H1 (cell line): ENCODE results near the gene EIF2B2. TPM values are rescaled to one million over a fixed set of nuclear protein-coding genes. Genes with fewer than 3 reads are reported as not detected.

Source experiments
- CTCF ChIA-PET: fragments of 300-600 bp; sonication (Branson Sonifier 250); formaldehyde crosslinking; loops from one replicate; lab custom pipeline; 2021; ENCODE audit not compliant: partially characterized antibody; lab: Charles Lee
- POLR2A ChIA-PET: fragments of 300-600 bp; sonication (Branson Sonifier 250); formaldehyde crosslinking; loops from one replicate; lab custom pipeline; 2021; ENCODE audit warnings: inconsistent platforms; ENCODE audit not compliant: partially characterized antibody; lab: Charles Lee
- DNase-seq, 2 experiments: peaks; one replicate each; pipeline versions ENCODE4 v3.0.0 to v3.0.0-alpha.2; 2010 to 2022; ENCODE audit warnings: low spot score in 2 of 2, low read depth in 1 of 2, mixed read lengths in 1 of 2
- FAIRE-seq: peaks from 2 replicates; lab custom pipeline; 2011; peaks lifted over from hg19 to GRCh38; lab: Jason Lieb, UNC
- H2AFZ ChIP-seq: 2 replicates; pipeline ENCODE4 v1.8.1; 2012; ENCODE audit warnings: low read length, inconsistent platforms
- H2AK5ac ChIP-seq: 2 replicates; pipeline ENCODE4 v1.6.1; 2013; ENCODE audit warnings: low read depth, low read length
- H2BK120ac ChIP-seq: replicated peaks from 2 replicates; pipeline ENCODE3; 2013; ENCODE audit warnings: low read depth, low read length, inconsistent platforms
- H2BK12ac ChIP-seq: 2 replicates; pipeline ENCODE4 v1.6.1; 2013; ENCODE audit warnings: low read depth, low read length
- H2BK15ac ChIP-seq: 2 replicates; pipeline ENCODE4 v1.6.1; 2013; ENCODE audit warnings: low read length
- H2BK20ac ChIP-seq: 2 replicates; pipeline ENCODE4 v1.6.1; 2013; ENCODE audit warnings: low read length
- H2BK5ac ChIP-seq: 2 replicates; pipeline ENCODE4 v1.6.1; 2013; ENCODE audit warnings: low read depth, low read length
- H3K14ac ChIP-seq: 2 replicates; pipeline ENCODE4 v1.6.1; 2013; ENCODE audit warnings: inconsistent platforms; ENCODE audit not compliant: insufficient read length
- H3K18ac ChIP-seq: 2 replicates; pipeline ENCODE4 v1.6.1; 2013; ENCODE audit warnings: low read length; ENCODE audit errors: extremely low read depth
- H3K23ac ChIP-seq: 2 replicates; pipeline ENCODE4 v1.6.1; 2013; ENCODE audit warnings: inconsistent platforms; ENCODE audit not compliant: insufficient read length
- H3K23me2 ChIP-seq: 2 replicates; pipeline ENCODE4 v1.6.1; 2013; ENCODE audit warnings: low read depth, low read length
- H3K27ac ChIP-seq: 2 replicates; pipeline ENCODE4 v1.6.1; 2011; ENCODE audit warnings: low read depth, low read length, inconsistent platforms
- H3K27me3 ChIP-seq, 4 experiments: replicated peaks in 1 of 4; 1 replicate in 1 of 4; 2 replicates in 3 of 4; pipeline versions ENCODE4 v1.6.1 to v1.8.1; 2011 to 2013; ENCODE audit warnings: low read length in 3 of 4, mild to moderate bottlenecking in 3 of 4, inconsistent platforms in 2 of 4, mixed read lengths in 2 of 4, moderate library complexity in 1 of 4; ENCODE audit not compliant: control insufficient read depth in 3 of 4, insufficient read depth in 3 of 4; ENCODE audit errors: extremely low read depth in 1 of 4
- H3K36me3 ChIP-seq, 4 experiments: 2 replicates each; pipeline versions ENCODE4 v1.6.1 to v1.8.1; 2011 to 2013; ENCODE audit warnings: mild to moderate bottlenecking in 4 of 4, low read length in 3 of 4, moderate library complexity in 2 of 4, control low read depth in 1 of 4, inconsistent platforms in 1 of 4; ENCODE audit not compliant: insufficient read depth in 4 of 4, control insufficient read depth in 2 of 4
- H3K4ac ChIP-seq: replicated peaks from 2 replicates; pipeline ENCODE3; 2013; ENCODE audit warnings: low read length, low read depth, mixed read lengths, inconsistent platforms; ENCODE audit not compliant: insufficient read length
- H3K4me1 ChIP-seq, 4 experiments: replicated peaks in 1 of 4; 1 replicate in 1 of 4; 2 replicates in 3 of 4; pipeline versions ENCODE4 v1.6.1 to v1.8.1; 2011 to 2013; ENCODE audit warnings: low read length in 3 of 4, inconsistent platforms in 2 of 4, mixed read lengths in 1 of 4; ENCODE audit not compliant: insufficient read depth in 4 of 4, control insufficient read depth in 3 of 4
- H3K4me2 ChIP-seq, 2 experiments: 2 replicates each; pipeline versions ENCODE4 v1.6.1 to v1.8.1; 2011 to 2013; ENCODE audit warnings: low read depth in 2 of 2, low read length in 2 of 2, control low read depth in 1 of 2, inconsistent platforms in 1 of 2, mild to moderate bottlenecking in 1 of 2; ENCODE audit not compliant: insufficient read depth in 1 of 2
- H3K4me3 ChIP-seq, 4 experiments: fragments of 200-600, 300-600 bp in 1 of 4; sonication (generic), shearing (Covaris generic), sonication (Bioruptor Twin) in 1 of 4; 2 replicates each; pipeline versions ENCODE4 v1.5.1 to v1.8.1; 2011 to 2016; ENCODE audit warnings: low read length in 4 of 4, low read depth in 3 of 4, control low read depth in 2 of 4, inconsistent platforms in 2 of 4, mild to moderate bottlenecking in 2 of 4, mixed read lengths in 1 of 4, moderate library complexity in 1 of 4; ENCODE audit not compliant: insufficient read depth in 2 of 4; ENCODE audit errors: extremely low read depth in 1 of 4
- H3K56ac ChIP-seq: replicated peaks from 2 replicates; pipeline ENCODE3; 2013; ENCODE audit warnings: low read depth, mild to moderate bottlenecking, mixed read lengths, low read length, inconsistent platforms; ENCODE audit not compliant: insufficient read length
- H3K79me1 ChIP-seq: 2 replicates; pipeline ENCODE4 v1.6.1; 2013; ENCODE audit warnings: low read depth, low read length, control low read depth
- H3K79me2 ChIP-seq, 2 experiments: 2 replicates each; pipeline versions ENCODE4 v1.6.1 to v1.8.1; 2012 to 2013; ENCODE audit warnings: low read length in 2 of 2, mild to moderate bottlenecking in 2 of 2, inconsistent platforms in 1 of 2; ENCODE audit not compliant: insufficient read depth in 2 of 2, control insufficient read depth in 1 of 2
- H3K9ac ChIP-seq, 4 experiments: replicated peaks in 1 of 4; 1 replicate in 1 of 4; 2 replicates in 3 of 4; pipeline versions ENCODE4 v1.6.1 to v1.8.1; 2011 to 2013; ENCODE audit warnings: low read depth in 3 of 4, low read length in 3 of 4, control low read depth in 2 of 4, mild to moderate bottlenecking in 2 of 4, moderate library complexity in 2 of 4, inconsistent platforms in 1 of 4; ENCODE audit errors: extremely low read depth in 1 of 4
- H3K9me3 ChIP-seq, 2 experiments: 2 replicates each; pipeline versions ENCODE4 v1.6.1 to v1.8.1; 2012 to 2013; ENCODE audit warnings: mild to moderate bottlenecking in 2 of 2, moderate library complexity in 2 of 2, control low read depth in 1 of 2, inconsistent platforms in 1 of 2, low read depth in 1 of 2, low read length in 1 of 2, mixed read lengths in 1 of 2; ENCODE audit not compliant: insufficient read depth in 2 of 2
- H4K20me1 ChIP-seq, 2 experiments: replicated peaks in 1 of 2; 2 replicates each; pipeline versions ENCODE3 to v1.8.1; 2011 to 2013; ENCODE audit warnings: inconsistent platforms in 2 of 2, low read length in 2 of 2, mild to moderate bottlenecking in 1 of 2; ENCODE audit not compliant: insufficient read depth in 2 of 2, control insufficient read depth in 1 of 2
- H4K5ac ChIP-seq: 2 replicates; pipeline ENCODE4 v1.6.1; 2013; ENCODE audit warnings: low read length, low read depth, mixed read lengths, inconsistent platforms; ENCODE audit not compliant: insufficient read length
- H4K8ac ChIP-seq: 2 replicates; pipeline ENCODE4 v1.8.0; 2013; ENCODE audit warnings: mild to moderate bottlenecking, moderate library complexity, low read length, inconsistent platforms; ENCODE audit not compliant: insufficient read depth; ENCODE audit errors: extremely low read depth
- H4K91ac ChIP-seq: replicated peaks from 2 replicates; pipeline ENCODE3; 2013; ENCODE audit warnings: low read length, mixed read lengths, inconsistent platforms; ENCODE audit not compliant: insufficient read length
- ASH2L ChIP-seq: fragments of 200-600, 300-600 bp; sonication (generic); IDR thresholded peaks from one replicate; pipeline ENCODE4 v1.7.1; 2017; ENCODE audit warnings: low read length
- ATF3 ChIP-seq: IDR thresholded peaks from 2 replicates; pipeline ENCODE4 v1.6.1; 2011; ENCODE audit warnings: low read depth, mild to moderate bottlenecking, low read length; ENCODE audit not compliant: insufficient read depth
- FOSL1 ChIP-seq: IDR thresholded peaks from 2 replicates; pipeline ENCODE4 v1.6.1; 2011; ENCODE audit warnings: mild to moderate bottlenecking, low read depth, low read length, moderate library complexity; ENCODE audit not compliant: insufficient read depth
- HDAC6 ChIP-seq: IDR thresholded peaks from one replicate; pipeline ENCODE4 v1.7.1; 2012; ENCODE audit warnings: low read depth, mild to moderate bottlenecking, inconsistent platforms, low read length, moderate library complexity
- KDM4A ChIP-seq: IDR thresholded peaks from one replicate; pipeline ENCODE4 v1.7.1; 2012; ENCODE audit warnings: low read depth, mild to moderate bottlenecking, moderate library complexity, low read length, inconsistent platforms; ENCODE audit not compliant: severe bottlenecking
- POU5F1 ChIP-seq: IDR thresholded peaks from 2 replicates; pipeline ENCODE4 v1.6.1; 2011; ENCODE audit warnings: low read depth, mild to moderate bottlenecking, low read length, moderate library complexity
- RAD21 ChIP-seq, 2 experiments: IDR thresholded peaks in 1 of 2; conservative IDR thresholded peaks in 1 of 2; 2 replicates each; pipeline ENCODE4 v1.6.1; 2011; ENCODE audit warnings: low read depth in 2 of 2, low read length in 2 of 2, improper control_type of control experiment in 1 of 2, inconsistent platforms in 1 of 2, mild to moderate bottlenecking in 1 of 2, moderate library complexity in 1 of 2
- RXRA ChIP-seq: IDR thresholded peaks from 2 replicates; pipeline ENCODE4 v1.6.1; 2011; ENCODE audit warnings: low read depth, mild to moderate bottlenecking, low read length, moderate library complexity; ENCODE audit not compliant: insufficient read depth
- SIN3A ChIP-seq, 2 experiments: IDR thresholded peaks in 1 of 2; conservative IDR thresholded peaks in 1 of 2; 2 replicates each; pipeline ENCODE4 v1.6.1; 2011 to 2012; ENCODE audit warnings: low read length in 2 of 2, improper control_type of control experiment in 1 of 2, low read depth in 1 of 2, mild to moderate bottlenecking in 1 of 2
- SIX5 ChIP-seq: IDR thresholded peaks from 2 replicates; pipeline ENCODE4 v1.6.1; 2011; ENCODE audit warnings: mild to moderate bottlenecking, low read depth, low read length
- SP1 ChIP-seq: IDR thresholded peaks from 2 replicates; pipeline ENCODE4 v1.6.1; 2011; ENCODE audit warnings: low read depth, low read length
- TAF1 ChIP-seq: IDR thresholded peaks from 2 replicates; pipeline ENCODE4 v1.6.1; 2011; ENCODE audit warnings: mild to moderate bottlenecking, low read depth, low read length
- WGBS, 2 experiments: shearing (Covaris generic) in 1 of 2; methylation state at CpG; one replicate each; pipeline versions ENCODE4 v1.1.6 to v1.1.7; 2013 to 2015; ENCODE audit warnings: low lambda C conversion rate in 2 of 2, mixed read lengths in 2 of 2, inconsistent platforms in 1 of 2, low coverage in 1 of 2, missing lambda C conversion rate in 1 of 2; ENCODE audit not compliant: insufficient replicate concordance in 2 of 2, insufficient coverage in 1 of 2, insufficient read length in 1 of 2; ENCODE audit errors: extremely low coverage in 1 of 2, missing lambda C conversion rate in 1 of 2; 5-methylcytosine and 5-hydroxymethylcytosine counted together
- polyA plus RNA-seq, 7 experiments: library from polyadenylated mRNA; depleted of rRNA in 3 of 7; stranded (reverse) in 5 of 7; unstranded in 2 of 7; fragments of >200 nt in 5 of 7; fragments of 200-250 nt in 2 of 7; gene quantifications; 1 replicate in 5 of 7; 2 replicates in 1 of 7; 4 replicates in 1 of 7; pipeline versions ENCODE4 v1.2.1 to v1.2.3, GENCODE V29; 2011 to 2013; ENCODE audit warnings: missing spikeins in 2 of 7, mixed read lengths in 2 of 7
- total RNA-seq: library from RNA; stranded (reverse); fragmentation: NEBNext Ultra II Directional; extraction: Animal tissue kit (Norgen Biotek cat#: 25700); gene quantifications from 2 replicates; pipeline ENCODE4 v1.2.1, GENCODE V29; 2021

The EIF2B2 gene
- total and polyA plus RNA-seq, 2 of the 8 experiments (the other 6 are each of a cell fraction or from before 2014, with no cell fraction given): 42.6 to 79.9 TPM

- Histone ChIP-seq H3K9me3 (no peaks in the 10 kb centered on the region), H2AFZ (no peak overlapping the region), H4K91ac (no peak overlapping the region), H3K14ac (no peak overlapping the region), H2BK5ac (no peak overlapping the region), H3K27ac (no peak overlapping the region), H3K9ac (no peak overlapping the region), H3K18ac (no peak overlapping the region), H4K20me1 (no peaks in the 10 kb centered on the region), H3K4ac (no peak overlapping the region), H3K79me1 (no peaks in the 10 kb centered on the region), H3K79me2 (no peaks in the 10 kb centered on the region), H3K4me3 (no peak overlapping the region), H3K23me2 (no peaks in the 10 kb centered on the region; the same call in 1 of the 2 replicates), H3K27me3 (no peaks in the 10 kb centered on the region), H2BK15ac (no peak overlapping the region), H3K36me3 (peaks cover 0 to 10% (median 1%) of the 10 kb centered on the region in 4 experiments; a peak in 5 of 8 replicates), H2BK20ac (no peak overlapping the region), H3K4me2 (no peak overlapping the region), H4K8ac (no peak overlapping the region), H3K4me1 (peaks cover 0 to 4% (median 0%) of the 10 kb centered on the region in 4 experiments; a peak in 3 of 7 replicates), H2AK5ac (no peak overlapping the region), H2BK12ac (no peak overlapping the region), H2BK120ac (no peak overlapping the region), H3K23ac (no peak overlapping the region), H3K56ac (no peak overlapping the region), H4K5ac (no peak overlapping the region)
- POLR2A ChIA-PET: interaction anchor here (0.7 to 1.6 kb wide), 3 partner anchors 10 to 140 kb away, joined by 3 to 6 read pairs (median 3); no protein-coding TSS in a partner anchor
- DNase-seq: no peak
- 95% methylated on average over 5 of the region's 5 CpGs; no CpG with 5 or more reads in 1 of the 2 experiments for WGBS, 2 experiments
- FAIRE-seq: no peak
- CTCF ChIA-PET: interaction anchor here (1.2 to 3.4 kb wide), 2 partner anchors 22 to 43 kb away, joined by 3 to 12 read pairs; no protein-coding TSS in a partner anchor
- TF ChIP-seq POU5F1 (no peak), TAF1 (no peak), ASH2L (no peak), RAD21 (IDR thresholded peaks at IDR 0.05 in 1 of 2, conservative IDR thresholded peaks at IDR 0.05 in 1 of 2; ENCODE audit: low read depth in 2 of 2, low read length in 2 of 2) (no peak), HDAC6 (no peak), ATF3 (no peak), SP1 (no peak), RXRA (no peak), SIN3A (conservative IDR thresholded peaks at IDR 0.05 in 1 of 2, IDR thresholded peaks at IDR 0.05 in 1 of 2; ENCODE audit: low read depth in 1 of 2, low read length in 2 of 2) (no peak), SIX5 (no peak), FOSL1 (no peak), KDM4A (no peak)
Measured at GRCh38 chr14:75046275-75046674, 43.6 kb downstream of the EIF2B2 start.
